Right lobe of liver (tissue), 4 donors: ENCODE measurements around the gene SYDE1.

Experiments used
- CTCF ChIP-seq, 4 donors: fragments of 200-600 bp in 3 of 4; fragments of 450-650 bp in 1 of 4; IDR thresholded peaks; one replicate each; pipeline versions ENCODE4 v1.5.1 to v1.8.0; 2016 to 2022; ENCODE audit warnings: antibody characterized with exemption in 4 of 4, mild to moderate bottlenecking in 2 of 4
- POLR2A ChIP-seq: fragments of 450-650 bp; IDR thresholded peaks from one replicate; pipeline ENCODE4 v1.6.1; 2017; ENCODE audit warnings: antibody characterized with exemption, mild to moderate bottlenecking
- donor health status: DM: no; HTN: no; CAD: no.
- donor health status: DM: no; HTN: no; CAD: no.
- donor health status: DM: no; HTN: yes; CAD: no.

DNA sequence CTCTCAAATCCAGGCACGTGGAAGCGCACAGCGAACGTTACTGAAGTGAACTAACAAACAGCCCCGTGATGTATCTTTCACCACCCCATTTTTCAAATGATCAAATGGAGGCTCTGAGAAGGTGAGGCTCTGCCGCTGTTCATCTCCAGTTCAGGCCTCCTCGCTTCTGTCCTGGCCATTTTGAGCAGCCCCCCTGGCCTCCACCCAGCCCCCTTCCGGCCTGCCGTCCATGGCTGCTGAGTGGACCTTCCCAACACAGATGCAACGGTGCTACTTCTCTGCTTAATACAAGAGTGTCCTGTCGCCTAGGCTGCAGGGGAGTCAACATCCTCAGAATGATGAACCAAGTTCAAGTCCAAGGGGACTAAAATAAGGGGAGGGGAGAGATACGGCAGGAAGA, 9.7 kb downstream of the SYDE1 start:
- TF ChIP-seq CTCF (IDR thresholded peaks at IDR 0.05) (no peak), POLR2A (no peak)
